GM04504 (cell line): Measurements from ENCODE around the gene DGKI.

ENCODE experiments used
- DNase-seq: peaks from one replicate; pipeline ENCODE4 v3.0.0-alpha.2; 2012; ENCODE audit warnings: low read depth

DGKI gene

GRCh38 chr7:137591421-137591837 is 255.3 kb downstream of the DGKI start:
- peak; percentile 28 for DNase-seq

- no peak for DNase-seq
These were observed 255.9 kb downstream of the DGKI start for GRCh38 chr7:137590756-137591305.

GRCh38 chr7:137590071-137590755 is 256.6 kb downstream of the DGKI start:
- no peak for DNase-seq

GRCh38 chr7:137587326-137587725 is 259.4 kb downstream of the DGKI start:
- DNase-seq: no peak

- DNase-seq: no peak
These were observed 261.2 kb downstream of the DGKI start for GRCh38 chr7:137585591-137585990.

GRCh38 chr7:137583172-137583571 is 263.6 kb downstream of the DGKI start:
- no peak for DNase-seq

- no peak for DNase-seq
These were observed 266.7 kb downstream of the DGKI start for GRCh38 chr7:137579913-137580640.

- no peak for DNase-seq
These were observed 268.2 kb downstream of the DGKI start for GRCh38 chr7:137578541-137578940.

GRCh38 chr7:137577184-137577583 is 269.6 kb downstream of the DGKI start:
- no peak for DNase-seq

GRCh38 chr7:137576481-137576880 is 270.3 kb downstream of the DGKI start:
- DNase-seq: no peak

- no peak for DNase-seq
These were observed 272.0 kb downstream of the DGKI start for GRCh38 chr7:137574812-137575211.

GRCh38 chr7:137572056-137572784 is 274.6 kb downstream of the DGKI start:
- no peak for DNase-seq

- no peak for DNase-seq
These were observed 282.1 kb downstream of the DGKI start for GRCh38 chr7:137564677-137565076.

- no peak for DNase-seq
These were observed 282.8 kb downstream of the DGKI start for GRCh38 chr7:137563981-137564380.

- no peak for DNase-seq
These were observed 299.3 kb downstream of the DGKI start for GRCh38 chr7:137547485-137547884.

GRCh38 chr7:137546671-137547070 is 300.1 kb downstream of the DGKI start:
- no peak for DNase-seq

- no peak for DNase-seq
These were observed 300.8 kb downstream of the DGKI start for GRCh38 chr7:137546009-137546408.

- DNase-seq: no peak
These were observed 301.6 kb downstream of the DGKI start for GRCh38 chr7:137545059-137545716.

- DNase-seq: no peak
These were observed 302.2 kb downstream of the DGKI start for GRCh38 chr7:137544453-137545058.

GRCh38 chr7:137539111-137539715 is 307.6 kb downstream of the DGKI start:
- DNase-seq: peak; percentile 42

- DNase-seq: no peak
These were observed 308.4 kb downstream of the DGKI start for GRCh38 chr7:137538361-137538762.
